Fibroblast of lung (primary cell): ENCODE results near the gene CCDC87.

Experiments
- EZH2 ChIP-seq: IDR thresholded peaks from 2 replicates; pipeline ENCODE4 v1.5.1; 2012; ENCODE audit warnings: low read length, control low read depth, mild to moderate bottlenecking; ENCODE audit errors: missing control alignments
- TF ChIP-seq, protein P1 (sequence below), 2 donors: IDR thresholded peaks in 1 of 2; conservative IDR thresholded peaks in 1 of 2; 1 replicate in 1 of 2; 2 replicates in 1 of 2; pipeline ENCODE4 v1.5.1; 2011 to 2012; ENCODE audit warnings: low read length in 2 of 2, control low read depth in 1 of 2, inconsistent platforms in 1 of 2, low read depth in 1 of 2, mild to moderate bottlenecking in 1 of 2

DNA sequence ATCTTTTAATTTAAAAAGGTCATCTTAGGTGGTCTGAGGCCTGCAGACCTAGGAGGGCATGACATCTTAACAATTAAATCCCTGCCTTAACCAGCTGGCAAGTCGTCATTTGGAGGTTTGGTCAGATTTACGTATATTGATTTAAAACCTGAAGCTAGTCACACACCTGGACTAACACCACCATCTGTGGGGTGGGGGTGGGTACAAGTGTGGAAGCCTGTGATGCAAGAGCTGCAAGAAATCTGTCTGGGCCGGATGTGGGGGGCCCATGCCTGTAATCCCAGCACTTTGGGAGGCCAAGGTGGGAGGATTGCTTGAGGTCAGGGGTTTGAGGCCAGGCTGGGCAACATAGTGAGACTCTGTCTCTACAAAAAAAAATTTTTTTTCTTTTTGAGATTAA lies 11.6 kb downstream of the CCDC87 start:
- TF ChIP-seq, protein P1, sequence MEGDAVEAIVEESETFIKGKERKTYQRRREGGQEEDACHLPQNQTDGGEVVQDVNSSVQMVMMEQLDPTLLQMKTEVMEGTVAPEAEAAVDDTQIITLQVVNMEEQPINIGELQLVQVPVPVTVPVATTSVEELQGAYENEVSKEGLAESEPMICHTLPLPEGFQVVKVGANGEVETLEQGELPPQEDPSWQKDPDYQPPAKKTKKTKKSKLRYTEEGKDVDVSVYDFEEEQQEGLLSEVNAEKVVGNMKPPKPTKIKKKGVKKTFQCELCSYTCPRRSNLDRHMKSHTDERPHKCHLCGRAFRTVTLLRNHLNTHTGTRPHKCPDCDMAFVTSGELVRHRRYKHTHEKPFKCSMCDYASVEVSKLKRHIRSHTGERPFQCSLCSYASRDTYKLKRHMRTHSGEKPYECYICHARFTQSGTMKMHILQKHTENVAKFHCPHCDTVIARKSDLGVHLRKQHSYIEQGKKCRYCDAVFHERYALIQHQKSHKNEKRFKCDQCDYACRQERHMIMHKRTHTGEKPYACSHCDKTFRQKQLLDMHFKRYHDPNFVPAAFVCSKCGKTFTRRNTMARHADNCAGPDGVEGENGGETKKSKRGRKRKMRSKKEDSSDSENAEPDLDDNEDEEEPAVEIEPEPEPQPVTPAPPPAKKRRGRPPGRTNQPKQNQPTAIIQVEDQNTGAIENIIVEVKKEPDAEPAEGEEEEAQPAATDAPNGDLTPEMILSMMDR (conservative IDR thresholded peaks at IDR 0.05 in 1 of 2, IDR thresholded peaks at IDR 0.05 in 1 of 2; ENCODE audit: low read depth in 1 of 2, low read length in 2 of 2), result no peak
- TF ChIP-seq EZH2, result no peak
